H54 (cell line): Measurements from ENCODE around the gene NPEPL1.

Experiments
- DNase-seq: peaks from one replicate; pipeline ENCODE4 v3.0.0; 2011; ENCODE audit warnings: low spot score, mixed read lengths; ENCODE audit not compliant: insufficient read length
- FAIRE-seq: peaks from 3 replicates; lab custom pipeline; 2011; peaks lifted over from hg19 to GRCh38; lab: Jason Lieb, UNC
- POLR2A ChIP-seq: IDR thresholded peaks from 2 replicates; pipeline ENCODE4 v1.6.1; 2011; ENCODE audit warnings: low read depth, mild to moderate bottlenecking, low read length

NPEPL1 gene

DNA sequence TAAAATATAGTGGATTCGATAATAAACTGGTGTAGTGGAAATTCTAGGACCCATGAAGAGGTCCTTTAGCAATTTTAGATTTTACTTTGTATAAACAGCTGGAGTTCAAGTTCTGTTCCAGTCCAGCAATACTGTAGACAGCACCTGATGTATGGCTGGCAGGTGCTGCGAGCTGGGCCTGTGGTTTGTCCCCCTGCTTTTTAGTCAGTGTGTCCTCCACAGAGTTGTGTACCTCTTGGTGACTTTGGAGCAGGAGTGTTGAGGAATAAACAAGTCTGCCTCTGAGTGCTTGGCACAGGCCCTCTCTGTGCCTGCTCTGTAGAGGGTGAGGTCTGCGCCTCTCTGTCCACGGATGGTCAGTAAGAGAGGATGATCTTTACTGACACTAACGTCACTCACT is 27.7 kb upstream of the NPEPL1 start:
- DNase-seq: no peak
- no peak for TF ChIP-seq POLR2A
- FAIRE-seq: no peak

- FAIRE-seq (no peak), DNase-seq (no peak)
- no peak for TF ChIP-seq POLR2A
These were observed 27.0 kb upstream of the NPEPL1 start for GRCh38 chr20:58665606-58666005.

DNA sequence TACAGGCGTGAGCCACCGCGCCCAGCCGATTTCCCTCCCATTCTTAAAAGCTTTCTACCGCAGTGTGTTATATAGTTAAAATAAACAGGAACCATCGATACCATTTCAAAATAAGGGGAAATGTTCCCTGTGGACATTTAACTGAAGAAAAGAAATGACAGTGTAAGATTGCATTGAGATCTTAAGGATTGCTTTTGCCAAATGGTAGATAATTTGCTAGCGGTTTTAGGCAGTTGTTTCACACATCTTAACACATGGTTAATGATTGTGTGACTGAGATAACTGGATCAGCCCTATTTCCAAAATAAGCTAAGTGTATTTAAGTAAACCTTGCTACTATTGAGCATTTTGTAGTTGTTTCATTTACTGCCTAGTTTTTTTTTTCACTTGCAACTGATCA is 25.9 kb upstream of the NPEPL1 start:
- FAIRE-seq (no peak), DNase-seq (no peak)
- no peak for TF ChIP-seq POLR2A

- DNase-seq (no peak), FAIRE-seq (no peak)
- TF ChIP-seq POLR2A: no peak
These were observed 24.6 kb upstream of the NPEPL1 start for GRCh38 chr20:58667975-58668374.

DNA sequence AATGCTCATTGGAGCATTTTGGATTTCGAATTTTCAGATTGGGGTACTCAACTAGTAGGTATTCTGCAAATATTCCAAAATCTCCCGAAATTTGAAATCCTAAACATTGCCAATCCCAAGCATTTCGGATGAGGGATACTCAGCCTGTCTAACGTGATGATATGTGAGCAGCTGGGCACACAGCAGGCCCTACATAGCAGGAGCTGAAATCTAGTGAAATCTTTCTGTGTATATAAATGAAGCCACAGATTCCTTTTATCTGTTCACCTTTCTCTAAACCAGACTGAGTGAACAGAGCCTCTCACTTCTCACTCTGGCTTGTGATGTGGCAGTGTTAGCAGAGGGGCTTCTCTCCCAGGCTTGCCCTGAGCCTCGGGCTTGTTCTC is 23.7 kb upstream of the NPEPL1 start:
- no peak for TF ChIP-seq POLR2A
- DNase-seq: no peak
- no peak for FAIRE-seq

DNA sequence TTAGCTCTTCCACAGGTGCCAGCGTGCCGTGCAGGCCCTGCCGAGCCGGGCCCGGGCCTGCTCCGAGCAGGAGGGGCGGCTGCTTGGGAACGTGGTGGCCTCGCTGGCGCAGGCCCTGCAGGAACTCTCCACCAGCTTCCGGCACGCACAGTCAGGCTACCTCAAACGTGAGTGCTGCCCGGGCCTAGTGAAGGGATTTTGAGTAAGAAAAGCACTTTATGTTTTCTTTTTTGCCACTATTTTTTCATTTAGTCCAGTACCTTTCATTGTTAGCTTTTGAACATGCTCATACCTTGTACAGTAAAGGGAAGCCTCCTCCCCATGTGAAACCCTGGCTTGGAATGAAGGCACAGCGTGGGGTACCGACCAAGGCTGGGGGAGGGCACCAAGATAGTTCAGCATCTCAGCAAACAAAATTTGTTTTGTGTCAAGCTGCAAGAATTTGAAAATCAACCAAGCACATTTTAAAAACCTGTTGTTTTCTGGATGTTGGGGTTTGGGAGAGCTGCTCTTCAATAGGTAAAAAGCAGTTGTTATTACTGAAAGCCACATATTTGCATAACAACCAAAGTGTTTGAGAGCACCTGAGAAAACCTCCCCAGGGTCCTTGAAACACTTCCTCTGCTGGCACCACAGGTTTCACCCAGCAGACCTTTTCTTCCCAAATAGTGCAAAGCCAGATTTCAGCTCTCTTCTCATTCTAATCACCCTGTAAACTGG is 23.2 kb upstream of the NPEPL1 start:
- DNase-seq (no peak), FAIRE-seq (no peak)
- no peak for TF ChIP-seq POLR2A

DNA sequence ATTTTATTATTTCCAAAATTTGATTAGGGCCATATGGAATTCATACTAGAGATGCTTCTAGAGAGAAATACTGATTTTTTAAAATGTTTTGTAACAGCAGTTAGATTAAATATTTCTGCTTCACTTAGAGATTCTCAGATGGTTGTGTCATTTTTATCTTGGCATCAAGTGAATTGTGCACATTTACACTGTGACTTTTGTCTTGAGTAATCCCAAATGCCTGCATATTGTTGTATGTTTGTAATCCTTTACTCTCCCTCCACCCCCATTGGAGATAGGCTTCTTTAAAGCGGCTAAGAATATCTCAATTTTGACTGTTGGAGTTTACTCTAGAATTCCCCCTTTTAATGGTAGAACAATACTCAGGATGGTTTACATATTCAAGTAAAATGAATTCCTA is 22.5 kb upstream of the NPEPL1 start:
- no peak for DNase-seq
- FAIRE-seq: no peak
- TF ChIP-seq POLR2A: no peak

- FAIRE-seq: no peak
These were observed 21.9 kb upstream of the NPEPL1 start for GRCh38 chr20:58670659-58671058.

DNA sequence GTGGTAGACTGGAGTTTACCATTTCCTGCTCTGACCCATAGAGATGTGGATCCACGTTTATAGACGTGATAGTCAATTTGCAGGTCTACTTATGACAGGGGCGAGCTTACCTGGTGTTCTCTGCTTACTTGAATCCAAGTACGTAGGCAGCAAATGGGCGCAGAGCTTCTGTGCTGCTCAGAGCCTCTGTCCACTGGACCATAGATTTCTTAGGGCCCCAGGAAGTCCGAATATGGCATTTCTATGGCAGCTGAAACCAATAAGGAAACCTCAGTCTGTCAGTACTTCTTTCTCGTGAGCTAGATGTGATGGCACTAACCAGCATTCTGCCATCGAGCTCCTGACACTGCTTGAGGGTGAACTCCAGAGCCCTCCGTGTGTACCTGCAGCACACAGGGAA is 19.5 kb upstream of the NPEPL1 start:
- FAIRE-seq: no peak
- DNase-seq: no peak
- TF ChIP-seq POLR2A: no peak

More at GRCh38 chr20:58670659-58671058, 21.9 kb upstream of the NPEPL1 start:
- no peak for TF ChIP-seq POLR2A
- DNase-seq: no peak

DNA sequence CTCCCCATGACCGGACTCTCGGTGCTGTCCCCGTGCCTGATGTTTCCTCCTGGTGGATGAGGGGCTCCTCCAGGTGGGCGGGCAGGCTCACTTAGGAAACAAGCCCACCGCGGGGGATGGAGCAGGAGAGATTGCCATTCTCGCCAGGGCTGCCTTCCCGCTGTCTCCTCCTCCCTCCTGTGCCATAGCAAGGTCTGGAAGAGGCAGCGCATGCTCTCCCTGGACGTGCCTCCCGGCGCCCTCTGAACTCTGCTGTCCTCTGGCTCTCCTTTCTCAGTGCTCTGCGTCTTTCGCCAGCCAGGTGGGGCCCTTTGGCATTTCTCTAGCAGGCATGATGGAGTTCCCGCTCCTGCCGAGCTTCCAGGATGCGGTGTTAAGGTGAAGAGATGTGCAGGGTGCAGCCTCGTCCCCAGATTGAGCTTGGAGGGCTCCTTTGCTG is 17.4 kb upstream of the NPEPL1 start:
- DNase-seq (no peak), FAIRE-seq (no peak)
- TF ChIP-seq POLR2A: no peak

- no peak for DNase-seq
- no peak for FAIRE-seq
- no peak for TF ChIP-seq POLR2A
These were observed 17.0 kb upstream of the NPEPL1 start for GRCh38 chr20:58675641-58676040.

GRCh38 chr20:58676161-58676560 is 16.4 kb upstream of the NPEPL1 start:
- DNase-seq: no peak
- no peak for FAIRE-seq
- no peak for TF ChIP-seq POLR2A

DNA sequence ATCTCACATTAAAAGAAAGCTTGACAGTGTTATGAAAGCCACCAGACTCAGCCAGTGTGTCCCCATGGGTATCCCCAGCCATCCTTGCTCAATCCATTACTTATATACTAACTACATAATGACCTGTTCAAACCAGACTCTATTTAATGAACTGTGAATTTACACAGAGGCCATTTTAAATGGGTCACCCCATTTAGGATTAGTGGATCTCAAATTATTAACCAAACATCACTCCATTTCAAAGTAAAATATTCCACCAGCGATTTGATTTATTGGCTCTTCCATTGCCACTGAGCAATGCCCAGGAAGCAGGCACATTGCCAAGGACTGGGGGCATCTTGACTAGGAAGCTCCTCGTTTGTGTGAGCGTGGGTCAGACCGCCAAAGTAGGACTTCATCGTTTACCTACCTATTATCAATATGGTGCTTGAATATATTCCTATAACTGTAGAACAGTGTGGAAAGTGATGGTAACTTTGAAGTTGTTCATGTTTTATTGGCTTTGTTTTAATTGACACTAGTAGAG is 15.5 kb upstream of the NPEPL1 start:
- DNase-seq: no peak
- no peak for TF ChIP-seq POLR2A
- no peak for FAIRE-seq

DNA sequence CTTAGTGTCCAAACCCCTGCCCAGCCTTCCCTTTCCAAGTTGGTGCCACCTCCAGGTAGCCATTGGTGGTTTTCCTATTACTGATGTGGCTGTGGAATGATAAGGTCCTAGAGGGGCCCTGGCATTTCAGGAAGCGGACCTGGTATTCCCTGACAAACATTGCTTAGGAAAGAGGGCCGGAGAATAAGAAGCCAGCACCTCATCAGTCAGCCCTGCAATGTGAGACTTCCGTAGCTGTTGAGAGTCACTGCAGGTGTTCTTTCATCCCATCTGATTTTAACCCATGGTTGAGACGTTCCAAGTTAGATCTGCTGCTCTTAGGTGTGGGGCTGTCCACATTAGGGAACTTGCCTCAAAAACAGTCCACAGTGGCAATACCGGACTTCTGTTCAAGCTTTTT is 14.8 kb upstream of the NPEPL1 start:
- DNase-seq (no peak), FAIRE-seq (no peak)
- TF ChIP-seq POLR2A: no peak

DNA sequence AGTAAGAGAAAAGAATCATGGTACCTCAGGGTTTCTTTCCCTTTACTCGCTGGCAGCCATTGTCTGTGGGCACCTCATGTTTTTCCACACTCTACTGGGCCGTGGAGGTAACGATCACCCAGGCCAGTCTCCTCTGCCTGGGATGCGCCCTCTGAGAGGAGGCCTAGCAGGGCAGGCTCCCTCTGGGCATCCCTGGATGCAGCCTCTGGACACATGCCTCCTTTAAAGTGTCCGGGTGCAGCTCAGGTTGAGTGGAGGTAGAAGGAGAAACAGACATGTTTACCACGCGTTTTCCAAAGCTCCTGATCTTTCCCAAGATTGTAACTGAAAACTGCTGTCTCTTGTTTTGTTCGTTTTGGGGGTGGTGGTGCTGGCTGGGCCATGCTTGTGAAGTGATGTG is 13.8 kb upstream of the NPEPL1 start:
- no peak for DNase-seq
- no peak for FAIRE-seq
- no peak for TF ChIP-seq POLR2A
